GM12878 (cell line): Measurements from ENCODE around the gene R3HDM1. TPM values are rescaled to one million over a fixed set of nuclear protein-coding genes. Genes with fewer than 3 reads are reported as not detected.

Experiments used
- ATAC-seq: fragments of 200-7000 bp; cut with Tn5 transposase; 3 replicates; pipeline ENCODE4 v1.9.1; 2020; ENCODE audit warnings: mild to moderate bottlenecking, moderate library complexity
- BruUV-seq: library from RNA; stranded (reverse); fragments of 400-500 nt; replicated peaks from 2 replicates; lab custom pipeline; 2021; lab: Mats Ljungman, UMichigan
- CTCF ChIA-PET: fragments of 300-600 bp; sonication (Branson Sonifier 250); formaldehyde crosslinking; extraction: SDS; loops from one replicate; lab custom pipeline; 2021; ENCODE audit warnings: inconsistent platforms; lab: Yijun Ruan, JAX
- POLR2A ChIA-PET: fragments of 350-600 bp; formaldehyde crosslinking; extraction: SDS; loops from one replicate; lab custom pipeline; 2021; ENCODE audit warnings: inconsistent platforms; lab: Charles Lee
- RAD21 ChIA-PET: fragments of 300-600 bp; sonication (Branson Sonifier 250); formaldehyde crosslinking; loops from one replicate; lab custom pipeline; 2023; ENCODE audit warnings: antibody characterized with exemption; ENCODE audit not compliant: unreplicated experiment; lab: Charles Lee
- SMC1A ChIA-PET: fragments of 300-600 bp; sonication (Branson Sonifier 250); formaldehyde crosslinking; loops from one replicate; lab custom pipeline; 2023; ENCODE audit not compliant: unreplicated experiment, uncharacterized antibody; lab: Charles Lee
- DNase-seq: peaks from one replicate; pipeline ENCODE4 v3.0.0-alpha.2; 2011; ENCODE audit warnings: low read depth, low spot score
- FAIRE-seq: peaks from 3 replicates; lab custom pipeline; 2011; peaks lifted over from hg19 to GRCh38; lab: Jason Lieb, UNC
- H2AFZ ChIP-seq: 2 replicates; pipeline ENCODE4 v1.6.0; 2011; ENCODE audit warnings: low read depth, low read length, control low read depth; ENCODE audit not compliant: control insufficient read depth
- H3K27ac ChIP-seq: 2 replicates; pipeline ENCODE4 v1.5.1; 2011; ENCODE audit warnings: control low read depth; ENCODE audit not compliant: control insufficient read depth, insufficient read depth
- H3K27me3 ChIP-seq, 2 experiments: replicated peaks in 1 of 2; 2 replicates each; pipeline versions ENCODE4 v1.6.0 to v1.6.1; 2011; ENCODE audit warnings: low read length in 1 of 2; ENCODE audit not compliant: control insufficient read depth in 2 of 2, insufficient read depth in 2 of 2
- H3K36me3 ChIP-seq, 2 experiments: 2 replicates each; pipeline ENCODE4 v1.5.1; 2011; ENCODE audit warnings: low read length in 1 of 2; ENCODE audit not compliant: control insufficient read depth in 2 of 2, insufficient read depth in 2 of 2
- H3K4me1 ChIP-seq: 2 replicates; pipeline ENCODE4 v1.6.1; 2011; ENCODE audit warnings: mild to moderate bottlenecking, low read length, moderate library complexity, mixed read lengths; ENCODE audit not compliant: control insufficient read depth, insufficient read depth
- H3K4me2 ChIP-seq: 2 replicates; pipeline ENCODE4 v1.6.0; 2011; ENCODE audit warnings: control low read depth; ENCODE audit not compliant: control insufficient read depth, insufficient read depth
- H3K4me3 ChIP-seq: fragments of 200-600 bp; sonication (generic); 2 replicates; pipeline ENCODE4 v1.5.1; 2016
- H3K79me2 ChIP-seq: 2 replicates; pipeline ENCODE4 v1.6.0; 2011; ENCODE audit warnings: low read length; ENCODE audit not compliant: control insufficient read depth, insufficient read depth
- H3K9ac ChIP-seq: 2 replicates; pipeline ENCODE4 v1.8.0; 2011; ENCODE audit warnings: low read length, control low read depth, mixed read lengths; ENCODE audit not compliant: control insufficient read depth, insufficient read depth
- H3K9me3 ChIP-seq: replicated peaks from 3 replicates; pipeline ENCODE4 v1.5.1; 2011; ENCODE audit warnings: mild to moderate bottlenecking, low read length; ENCODE audit not compliant: control insufficient read depth, insufficient read depth
- H4K20me1 ChIP-seq: 2 replicates; pipeline ENCODE4 v1.6.0; 2011; ENCODE audit not compliant: control insufficient read depth, insufficient read depth
- BACH1 ChIP-seq: fragments of 450-650 bp; IDR thresholded peaks from 2 replicates; pipeline ENCODE4 v1.6.1; 2017; ENCODE audit warnings: mild to moderate bottlenecking, borderline replicate concordance
- BHLHE40 ChIP-seq, 2 experiments: fragments of 450-650 bp in 1 of 2; IDR thresholded peaks; 2 replicates each; pipeline ENCODE4 v1.6.1; 2011 to 2017; ENCODE audit warnings: low read depth in 2 of 2, borderline replicate concordance in 1 of 2, improper control_type of control experiment in 1 of 2, low read length in 1 of 2, mild to moderate bottlenecking in 1 of 2
- CEBPB ChIP-seq, 2 experiments: fragments of 150-350 bp in 1 of 2; IDR thresholded peaks; 2 replicates each; pipeline ENCODE4 v1.6.1; 2012 to 2014; ENCODE audit warnings: low read depth in 2 of 2, low read length in 2 of 2, borderline replicate concordance in 1 of 2, inconsistent platforms in 1 of 2
- CREB1 ChIP-seq: IDR thresholded peaks from 2 replicates; pipeline ENCODE4 v1.6.1; 2012; ENCODE audit warnings: low read depth, mild to moderate bottlenecking, inconsistent platforms
- CREM ChIP-seq: IDR thresholded peaks from 2 replicates; pipeline ENCODE4 v1.6.1; 2014; ENCODE audit warnings: antibody characterized with exemption, low read depth
- EED ChIP-seq: sonication (generic); IDR thresholded peaks from 2 replicates; pipeline ENCODE4 v1.6.1; 2016; ENCODE audit warnings: antibody characterized with exemption, low read depth
- FOXM1 ChIP-seq: IDR thresholded peaks from 2 replicates; pipeline ENCODE4 v1.6.1; 2012; ENCODE audit warnings: low read depth, mild to moderate bottlenecking, inconsistent platforms, low read length, moderate library complexity
- IRF3 ChIP-seq: fragments of 450-650 bp; IDR thresholded peaks from 2 replicates; pipeline ENCODE4 v1.6.1; 2014; ENCODE audit warnings: mild to moderate bottlenecking
- MEF2B ChIP-seq: fragments of 450-650 bp; IDR thresholded peaks from 2 replicates; pipeline ENCODE4 v1.6.1; 2018; ENCODE audit warnings: mild to moderate bottlenecking, moderate library complexity; ENCODE audit not compliant: partially characterized antibody, poor library complexity, severe bottlenecking
- MLLT1 ChIP-seq: fragments of 450-650 bp; IDR thresholded peaks from 2 replicates; pipeline ENCODE4 v1.6.1; 2016; ENCODE audit warnings: mild to moderate bottlenecking
- NKRF ChIP-seq: fragments of 450-650 bp; conservative IDR thresholded peaks from 2 replicates; pipeline ENCODE4 v1.6.1; 2017; ENCODE audit warnings: mild to moderate bottlenecking, moderate library complexity
- SUZ12 ChIP-seq: fragments of 200-600 bp; sonication (generic); IDR thresholded peaks from one replicate; pipeline ENCODE4 v1.6.1; 2018; ENCODE audit warnings: antibody characterized with exemption, mild to moderate bottlenecking; ENCODE audit not compliant: unreplicated experiment
- TCF7 ChIP-seq: IDR thresholded peaks from 2 replicates; pipeline ENCODE4 v1.6.1; 2014; ENCODE audit warnings: antibody characterized with exemption, borderline replicate concordance
- ZBED1 ChIP-seq: IDR thresholded peaks from 2 replicates; pipeline ENCODE4 v1.6.1; 2016; ENCODE audit warnings: borderline replicate concordance
- WGBS: methylation state at CpG from one replicate; pipeline ENCODE4 v1.1.6; 2016; ENCODE audit warnings: low lambda C conversion rate; ENCODE audit not compliant: insufficient replicate concordance, insufficient coverage; ENCODE audit errors: missing lambda C conversion rate; 5-methylcytosine and 5-hydroxymethylcytosine counted together
- in situ Hi-C: fragments of 300-500 bp; cut with MboI; formaldehyde crosslinking; loops from 9 replicates; pipeline ENCODE4 v1.14.3; 2018; ENCODE audit warnings: mixed read lengths
- intact Hi-C: fragments of 100-400 bp; cut with micrococcal nuclease; formaldehyde crosslinking; loops from one replicate; pipeline ENCODE4 v1.14.2; 2022; ENCODE audit not compliant: unreplicated experiment
- polyA plus RNA-seq, 11 experiments: library from polyadenylated mRNA; depleted of rRNA in 4 of 11; unstranded in 6 of 11; stranded (reverse) in 5 of 11; fragments of >200 nt; fragmentation: Nextera tagmentation in 4 of 11; fragmentation: Illumina TruSeq in 1 of 11; extraction: Ambion mirVana in 4 of 11; extraction: Trizol in 1 of 11; gene quantifications; 1 replicate in 1 of 11; 2 replicates in 10 of 11; pipeline versions ENCODE4 v1.2.1 to v1.2.3, GENCODE V29; 2011 to 2016; ENCODE audit warnings: inconsistent platforms in 2 of 11, missing spikeins in 2 of 11, low read depth in 1 of 11
- total RNA-seq, 4 experiments: library from RNA; depleted of rRNA in 3 of 4; stranded (reverse); fragments of >200 nt in 3 of 4; fragmentation: Illumina TruSeq in 1 of 4; extraction: Trizol in 1 of 4; gene quantifications; 2 replicates each; pipeline versions ENCODE4 v1.2.1 to v1.2.3, GENCODE V29; 2013 to 2021
- TF ChIP-seq, protein P1 (sequence below): fragments of 450-650 bp; IDR thresholded peaks from 2 replicates; pipeline ENCODE4 v1.6.1; 2017; ENCODE audit warnings: mild to moderate bottlenecking, low read depth, inconsistent platforms; ENCODE audit not compliant: poor library complexity, severe bottlenecking

Gene R3HDM1
- total and polyA plus RNA-seq, 10 of the 15 experiments (the other 5 are each of a cell fraction or from before 2014, with no cell fraction given) = 16.8 to 89.6 (median 47.7) TPM

DNA sequence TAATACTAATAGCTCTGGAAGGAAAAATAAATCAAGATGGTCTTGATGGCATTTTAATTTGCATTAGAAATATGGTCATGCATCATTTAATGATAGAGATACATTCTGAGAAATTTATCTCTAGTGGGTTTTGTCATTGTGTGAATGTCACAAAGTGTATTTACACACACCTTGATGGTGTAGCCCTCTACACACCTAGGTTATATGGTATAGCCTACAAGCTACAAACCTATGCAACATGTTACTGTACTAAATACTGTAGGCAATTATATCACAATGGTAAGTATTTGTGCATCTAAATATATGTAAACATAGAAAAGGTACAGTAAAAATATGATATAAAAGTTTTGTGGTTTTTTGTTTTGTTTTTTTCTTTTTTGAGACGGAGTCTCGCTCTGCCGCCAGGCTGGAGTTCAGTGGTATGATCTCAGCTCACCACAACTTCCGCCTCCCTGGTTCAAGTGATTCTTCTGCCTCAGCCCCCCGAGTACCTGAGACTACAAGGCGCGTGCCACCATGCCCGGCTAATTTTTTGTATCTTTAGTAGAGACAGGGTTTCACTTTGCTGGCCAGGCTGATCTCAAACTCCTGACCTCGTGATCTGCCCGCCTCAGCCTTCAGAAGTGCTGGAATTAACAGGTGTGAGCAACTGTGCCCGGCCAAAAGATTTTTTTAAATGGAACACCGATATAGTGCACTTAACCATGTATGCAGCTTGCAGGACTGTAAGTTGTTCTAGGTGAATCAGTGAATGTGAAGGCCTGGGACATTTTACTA lies 126.7 kb downstream of the R3HDM1 start:
- peak overlapping the region; percentile 32 for H3K27ac ChIP-seq
- peak; percentile 62; the same call in 1 of the 2 replicates for TF ChIP-seq EED
- TF ChIP-seq CREB1 = no peak
- TF ChIP-seq TCF7 = no peak
- TF ChIP-seq MLLT1 = peak; percentile 66
- TF ChIP-seq, protein P1, sequence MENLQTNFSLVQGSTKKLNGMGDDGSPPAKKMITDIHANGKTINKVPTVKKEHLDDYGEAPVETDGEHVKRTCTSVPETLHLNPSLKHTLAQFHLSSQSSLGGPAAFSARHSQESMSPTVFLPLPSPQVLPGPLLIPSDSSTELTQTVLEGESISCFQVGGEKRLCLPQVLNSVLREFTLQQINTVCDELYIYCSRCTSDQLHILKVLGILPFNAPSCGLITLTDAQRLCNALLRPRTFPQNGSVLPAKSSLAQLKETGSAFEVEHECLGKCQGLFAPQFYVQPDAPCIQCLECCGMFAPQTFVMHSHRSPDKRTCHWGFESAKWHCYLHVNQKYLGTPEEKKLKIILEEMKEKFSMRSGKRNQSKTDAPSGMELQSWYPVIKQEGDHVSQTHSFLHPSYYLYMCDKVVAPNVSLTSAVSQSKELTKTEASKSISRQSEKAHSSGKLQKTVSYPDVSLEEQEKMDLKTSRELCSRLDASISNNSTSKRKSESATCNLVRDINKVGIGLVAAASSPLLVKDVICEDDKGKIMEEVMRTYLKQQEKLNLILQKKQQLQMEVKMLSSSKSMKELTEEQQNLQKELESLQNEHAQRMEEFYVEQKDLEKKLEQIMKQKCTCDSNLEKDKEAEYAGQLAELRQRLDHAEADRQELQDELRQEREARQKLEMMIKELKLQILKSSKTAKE = peak; percentile 75
- TF ChIP-seq BACH1 = no peak
- no peak for TF ChIP-seq SUZ12
- no peak for TF ChIP-seq NKRF
- peak; percentile 44; the same call in 1 of the 2 replicates for TF ChIP-seq FOXM1
- TF ChIP-seq CEBPB (IDR thresholded peaks at IDR 0.05; ENCODE audit: borderline replicate concordance in 1 of 2, low read depth in 2 of 2, low read length in 2 of 2) = no peak
- no peak for TF ChIP-seq IRF3
- peak; percentile 54; the same call in 1 of the 2 replicates for TF ChIP-seq CREM
- peak; percentile 17 for TF ChIP-seq MEF2B
- peak; percentile 53 to 88; a peak in 3 of 4 replicates for TF ChIP-seq BHLHE40 (IDR thresholded peaks at IDR 0.05; ENCODE audit: borderline replicate concordance in 1 of 2, low read depth in 2 of 2, low read length in 1 of 2)
- TF ChIP-seq ZBED1 = no peak

More for the DNA sequence above, 126.7 kb downstream of the R3HDM1 start:
- Histone ChIP-seq H2AFZ (peak overlapping the region; percentile 61), H3K9ac (0 out of 2 replicates have a peak overlapping the region, but pooled peaks have one; percentile 13), H3K4me2 (peak overlapping the region; percentile 51), H3K4me1 (peaks cover 3% of the 10 kb centered on the region; the same call in 1 of the 2 replicates), H3K79me2 (no peaks in the 10 kb centered on the region), H3K4me3 (peak overlapping the region; percentile 38; the same call in 1 of the 2 replicates), H4K20me1 (no peaks in the 10 kb centered on the region), H3K36me3 (peaks cover 0 to 13% of the 10 kb centered on the region in 2 experiments), H3K9me3 (no peaks in the 10 kb centered on the region), H3K27me3 (no peaks in the 10 kb centered on the region)
- in situ Hi-C loops = no loop called here
- intact Hi-C loops = loop anchor here (5.0 kb wide), 1 partner anchor 49 kb away; no protein-coding TSS in a partner anchor
- RAD21 ChIA-PET = interaction anchor here (0.5 to 2.1 kb wide), 8 partner anchors 10 to 726 kb away, joined by 3 to 7 read pairs (median 3); partner anchors contain the start of genes R3HDM1 and ZRANB3
- DNase-seq = peak; percentile 38
- SMC1A ChIA-PET = interaction anchor here (0.6 to 2.0 kb wide), 13 partner anchors 10 to 565 kb away, joined by 3 to 10 read pairs (median 3); partner anchors contain the start of genes R3HDM1 and ZRANB3
- BruUV-seq = no TSS peak
- CTCF ChIA-PET = interaction anchor here (0.6 to 2.0 kb wide), 10 partner anchors 10 to 729 kb away, joined by 3 to 16 read pairs (median 3); partner anchors contain the start of genes R3HDM1 and ZRANB3
- FAIRE-seq = peak; percentile 93
- ATAC-seq = peak; percentile 96
- 98% methylated on average over 12 of the region's 12 CpGs for WGBS
- POLR2A ChIA-PET = no interaction called here
